ENCODE measurements around the gene NLGN2.

GRCh38 chr17:7426896-7427489 is 19.3 kb downstream of the NLGN2 start:
- TF ChIP-seq, protein P1, sequence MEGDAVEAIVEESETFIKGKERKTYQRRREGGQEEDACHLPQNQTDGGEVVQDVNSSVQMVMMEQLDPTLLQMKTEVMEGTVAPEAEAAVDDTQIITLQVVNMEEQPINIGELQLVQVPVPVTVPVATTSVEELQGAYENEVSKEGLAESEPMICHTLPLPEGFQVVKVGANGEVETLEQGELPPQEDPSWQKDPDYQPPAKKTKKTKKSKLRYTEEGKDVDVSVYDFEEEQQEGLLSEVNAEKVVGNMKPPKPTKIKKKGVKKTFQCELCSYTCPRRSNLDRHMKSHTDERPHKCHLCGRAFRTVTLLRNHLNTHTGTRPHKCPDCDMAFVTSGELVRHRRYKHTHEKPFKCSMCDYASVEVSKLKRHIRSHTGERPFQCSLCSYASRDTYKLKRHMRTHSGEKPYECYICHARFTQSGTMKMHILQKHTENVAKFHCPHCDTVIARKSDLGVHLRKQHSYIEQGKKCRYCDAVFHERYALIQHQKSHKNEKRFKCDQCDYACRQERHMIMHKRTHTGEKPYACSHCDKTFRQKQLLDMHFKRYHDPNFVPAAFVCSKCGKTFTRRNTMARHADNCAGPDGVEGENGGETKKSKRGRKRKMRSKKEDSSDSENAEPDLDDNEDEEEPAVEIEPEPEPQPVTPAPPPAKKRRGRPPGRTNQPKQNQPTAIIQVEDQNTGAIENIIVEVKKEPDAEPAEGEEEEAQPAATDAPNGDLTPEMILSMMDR (conservative IDR thresholded peaks at IDR 0.05; ENCODE audit: low read depth in 2 of 2) = peak in 1 of 2 experiments; percentile 11; a peak in 1 of 4 replicates
- TF ChIP-seq POLR2AphosphoS5 (IDR thresholded peaks at IDR 0.05; ENCODE audit: low read depth) = no peak
- TF ChIP-seq, protein P2, sequence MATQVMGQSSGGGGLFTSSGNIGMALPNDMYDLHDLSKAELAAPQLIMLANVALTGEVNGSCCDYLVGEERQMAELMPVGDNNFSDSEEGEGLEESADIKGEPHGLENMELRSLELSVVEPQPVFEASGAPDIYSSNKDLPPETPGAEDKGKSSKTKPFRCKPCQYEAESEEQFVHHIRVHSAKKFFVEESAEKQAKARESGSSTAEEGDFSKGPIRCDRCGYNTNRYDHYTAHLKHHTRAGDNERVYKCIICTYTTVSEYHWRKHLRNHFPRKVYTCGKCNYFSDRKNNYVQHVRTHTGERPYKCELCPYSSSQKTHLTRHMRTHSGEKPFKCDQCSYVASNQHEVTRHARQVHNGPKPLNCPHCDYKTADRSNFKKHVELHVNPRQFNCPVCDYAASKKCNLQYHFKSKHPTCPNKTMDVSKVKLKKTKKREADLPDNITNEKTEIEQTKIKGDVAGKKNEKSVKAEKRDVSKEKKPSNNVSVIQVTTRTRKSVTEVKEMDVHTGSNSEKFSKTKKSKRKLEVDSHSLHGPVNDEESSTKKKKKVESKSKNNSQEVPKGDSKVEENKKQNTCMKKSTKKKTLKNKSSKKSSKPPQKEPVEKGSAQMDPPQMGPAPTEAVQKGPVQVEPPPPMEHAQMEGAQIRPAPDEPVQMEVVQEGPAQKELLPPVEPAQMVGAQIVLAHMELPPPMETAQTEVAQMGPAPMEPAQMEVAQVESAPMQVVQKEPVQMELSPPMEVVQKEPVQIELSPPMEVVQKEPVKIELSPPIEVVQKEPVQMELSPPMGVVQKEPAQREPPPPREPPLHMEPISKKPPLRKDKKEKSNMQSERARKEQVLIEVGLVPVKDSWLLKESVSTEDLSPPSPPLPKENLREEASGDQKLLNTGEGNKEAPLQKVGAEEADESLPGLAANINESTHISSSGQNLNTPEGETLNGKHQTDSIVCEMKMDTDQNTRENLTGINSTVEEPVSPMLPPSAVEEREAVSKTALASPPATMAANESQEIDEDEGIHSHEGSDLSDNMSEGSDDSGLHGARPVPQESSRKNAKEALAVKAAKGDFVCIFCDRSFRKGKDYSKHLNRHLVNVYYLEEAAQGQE (IDR thresholded peaks at IDR 0.05; ENCODE audit: unreplicated experiment) = no peak
- TF ChIP-seq, protein P3, sequence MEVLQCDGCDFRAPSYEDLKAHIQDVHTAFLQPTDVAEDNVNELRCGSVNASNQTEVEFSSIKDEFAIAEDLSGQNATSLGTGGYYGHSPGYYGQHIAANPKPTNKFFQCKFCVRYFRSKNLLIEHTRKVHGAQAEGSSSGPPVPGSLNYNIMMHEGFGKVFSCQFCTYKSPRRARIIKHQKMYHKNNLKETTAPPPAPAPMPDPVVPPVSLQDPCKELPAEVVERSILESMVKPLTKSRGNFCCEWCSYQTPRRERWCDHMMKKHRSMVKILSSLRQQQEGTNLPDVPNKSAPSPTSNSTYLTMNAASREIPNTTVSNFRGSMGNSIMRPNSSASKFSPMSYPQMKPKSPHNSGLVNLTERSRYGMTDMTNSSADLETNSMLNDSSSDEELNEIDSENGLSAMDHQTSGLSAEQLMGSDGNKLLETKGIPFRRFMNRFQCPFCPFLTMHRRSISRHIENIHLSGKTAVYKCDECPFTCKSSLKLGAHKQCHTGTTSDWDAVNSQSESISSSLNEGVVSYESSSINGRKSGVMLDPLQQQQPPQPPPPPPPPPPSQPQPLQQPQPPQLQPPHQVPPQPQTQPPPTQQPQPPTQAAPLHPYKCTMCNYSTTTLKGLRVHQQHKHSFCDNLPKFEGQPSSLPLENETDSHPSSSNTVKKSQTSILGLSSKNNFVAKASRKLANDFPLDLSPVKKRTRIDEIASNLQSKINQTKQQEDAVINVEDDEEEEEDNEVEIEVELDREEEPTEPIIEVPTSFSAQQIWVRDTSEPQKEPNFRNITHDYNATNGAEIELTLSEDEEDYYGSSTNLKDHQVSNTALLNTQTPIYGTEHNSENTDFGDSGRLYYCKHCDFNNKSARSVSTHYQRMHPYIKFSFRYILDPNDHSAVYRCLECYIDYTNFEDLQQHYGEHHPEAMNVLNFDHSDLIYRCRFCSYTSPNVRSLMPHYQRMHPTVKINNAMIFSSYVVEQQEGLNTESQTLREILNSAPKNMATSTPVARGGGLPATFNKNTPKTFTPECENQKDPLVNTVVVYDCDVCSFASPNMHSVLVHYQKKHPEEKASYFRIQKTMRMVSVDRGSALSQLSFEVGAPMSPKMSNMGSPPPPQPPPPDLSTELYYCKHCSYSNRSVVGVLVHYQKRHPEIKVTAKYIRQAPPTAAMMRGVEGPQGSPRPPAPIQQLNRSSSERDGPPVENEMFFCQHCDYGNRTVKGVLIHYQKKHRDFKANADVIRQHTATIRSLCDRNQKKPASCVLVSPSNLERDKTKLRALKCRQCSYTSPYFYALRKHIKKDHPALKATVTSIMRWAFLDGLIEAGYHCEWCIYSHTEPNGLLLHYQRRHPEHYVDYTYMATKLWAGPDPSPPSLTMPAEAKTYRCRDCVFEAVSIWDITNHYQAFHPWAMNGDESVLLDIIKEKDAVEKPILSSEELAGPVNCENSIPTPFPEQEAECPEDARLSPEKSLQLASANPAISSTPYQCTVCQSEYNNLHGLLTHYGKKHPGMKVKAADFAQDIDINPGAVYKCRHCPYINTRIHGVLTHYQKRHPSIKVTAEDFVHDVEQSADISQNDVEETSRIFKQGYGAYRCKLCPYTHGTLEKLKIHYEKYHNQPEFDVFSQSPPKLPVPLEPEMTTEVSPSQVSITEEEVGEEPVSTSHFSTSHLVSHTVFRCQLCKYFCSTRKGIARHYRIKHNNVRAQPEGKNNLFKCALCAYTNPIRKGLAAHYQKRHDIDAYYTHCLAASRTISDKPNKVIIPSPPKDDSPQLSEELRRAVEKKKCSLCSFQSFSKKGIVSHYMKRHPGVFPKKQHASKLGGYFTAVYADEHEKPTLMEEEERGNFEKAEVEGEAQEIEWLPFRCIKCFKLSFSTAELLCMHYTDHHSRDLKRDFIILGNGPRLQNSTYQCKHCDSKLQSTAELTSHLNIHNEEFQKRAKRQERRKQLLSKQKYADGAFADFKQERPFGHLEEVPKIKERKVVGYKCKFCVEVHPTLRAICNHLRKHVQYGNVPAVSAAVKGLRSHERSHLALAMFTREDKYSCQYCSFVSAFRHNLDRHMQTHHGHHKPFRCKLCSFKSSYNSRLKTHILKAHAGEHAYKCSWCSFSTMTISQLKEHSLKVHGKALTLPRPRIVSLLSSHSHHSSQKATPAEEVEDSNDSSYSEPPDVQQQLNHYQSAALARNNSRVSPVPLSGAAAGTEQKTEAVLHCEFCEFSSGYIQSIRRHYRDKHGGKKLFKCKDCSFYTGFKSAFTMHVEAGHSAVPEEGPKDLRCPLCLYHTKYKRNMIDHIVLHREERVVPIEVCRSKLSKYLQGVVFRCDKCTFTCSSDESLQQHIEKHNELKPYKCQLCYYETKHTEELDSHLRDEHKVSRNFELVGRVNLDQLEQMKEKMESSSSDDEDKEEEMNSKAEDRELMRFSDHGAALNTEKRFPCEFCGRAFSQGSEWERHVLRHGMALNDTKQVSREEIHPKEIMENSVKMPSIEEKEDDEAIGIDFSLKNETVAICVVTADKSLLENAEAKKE (CRISPR knock-in tag; IDR thresholded peaks at IDR 0.05) = no peak
- no peak for TF ChIP-seq EZH2 (IDR thresholded peaks at IDR 0.05; ENCODE audit: low read depth, unreplicated experiment)
- TF ChIP-seq CREB1 (CRISPR knock-in tag; IDR thresholded peaks at IDR 0.05; ENCODE audit: low read depth) = no peak
- TF ChIP-seq EZH2phosphoT487 (IDR thresholded peaks at IDR 0.05; ENCODE audit: unreplicated experiment) = no peak
- TF ChIP-seq NANOG (IDR thresholded peaks at IDR 0.05; ENCODE audit: borderline replicate concordance) = no peak
- TF ChIP-seq STAT1 (IDR thresholded peaks at IDR 0.05; ENCODE audit: unreplicated experiment) = no peak

All from GM23338 (cell line).